ENCODE data around the gene USP31.

- TF ChIP-seq, protein P1, sequence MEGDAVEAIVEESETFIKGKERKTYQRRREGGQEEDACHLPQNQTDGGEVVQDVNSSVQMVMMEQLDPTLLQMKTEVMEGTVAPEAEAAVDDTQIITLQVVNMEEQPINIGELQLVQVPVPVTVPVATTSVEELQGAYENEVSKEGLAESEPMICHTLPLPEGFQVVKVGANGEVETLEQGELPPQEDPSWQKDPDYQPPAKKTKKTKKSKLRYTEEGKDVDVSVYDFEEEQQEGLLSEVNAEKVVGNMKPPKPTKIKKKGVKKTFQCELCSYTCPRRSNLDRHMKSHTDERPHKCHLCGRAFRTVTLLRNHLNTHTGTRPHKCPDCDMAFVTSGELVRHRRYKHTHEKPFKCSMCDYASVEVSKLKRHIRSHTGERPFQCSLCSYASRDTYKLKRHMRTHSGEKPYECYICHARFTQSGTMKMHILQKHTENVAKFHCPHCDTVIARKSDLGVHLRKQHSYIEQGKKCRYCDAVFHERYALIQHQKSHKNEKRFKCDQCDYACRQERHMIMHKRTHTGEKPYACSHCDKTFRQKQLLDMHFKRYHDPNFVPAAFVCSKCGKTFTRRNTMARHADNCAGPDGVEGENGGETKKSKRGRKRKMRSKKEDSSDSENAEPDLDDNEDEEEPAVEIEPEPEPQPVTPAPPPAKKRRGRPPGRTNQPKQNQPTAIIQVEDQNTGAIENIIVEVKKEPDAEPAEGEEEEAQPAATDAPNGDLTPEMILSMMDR (IDR thresholded peaks at IDR 0.05; ENCODE audit: borderline replicate concordance, extremely low read depth, low read length, poor library complexity, severe bottlenecking), result no peak
- TF ChIP-seq EZH2 (IDR thresholded peaks at IDR 0.05; ENCODE audit: borderline replicate concordance, low read depth, low read length, severe bottlenecking), result no peak
Observed at GRCh38 chr16:23092072-23092800, 57.0 kb downstream of the USP31 start.
